ENCODE data around the gene PLPP3.

The PLPP3 gene

GRCh38 chr1:56573311-56573710, 6.1 kb downstream of the PLPP3 start:
- no peak for DNase-seq (ENCODE audit: insufficient read length)
- TF ChIP-seq POLR2A (IDR thresholded peaks at IDR 0.05; ENCODE audit: low read depth, low read length) (no peak), POLR2AphosphoS5 (IDR thresholded peaks at IDR 0.05; ENCODE audit: low read depth, low read length) (no peak), TAF1 (IDR thresholded peaks at IDR 0.05; ENCODE audit: borderline replicate concordance, low read depth, low read length) (no peak)
- no peak for FAIRE-seq

DNA sequence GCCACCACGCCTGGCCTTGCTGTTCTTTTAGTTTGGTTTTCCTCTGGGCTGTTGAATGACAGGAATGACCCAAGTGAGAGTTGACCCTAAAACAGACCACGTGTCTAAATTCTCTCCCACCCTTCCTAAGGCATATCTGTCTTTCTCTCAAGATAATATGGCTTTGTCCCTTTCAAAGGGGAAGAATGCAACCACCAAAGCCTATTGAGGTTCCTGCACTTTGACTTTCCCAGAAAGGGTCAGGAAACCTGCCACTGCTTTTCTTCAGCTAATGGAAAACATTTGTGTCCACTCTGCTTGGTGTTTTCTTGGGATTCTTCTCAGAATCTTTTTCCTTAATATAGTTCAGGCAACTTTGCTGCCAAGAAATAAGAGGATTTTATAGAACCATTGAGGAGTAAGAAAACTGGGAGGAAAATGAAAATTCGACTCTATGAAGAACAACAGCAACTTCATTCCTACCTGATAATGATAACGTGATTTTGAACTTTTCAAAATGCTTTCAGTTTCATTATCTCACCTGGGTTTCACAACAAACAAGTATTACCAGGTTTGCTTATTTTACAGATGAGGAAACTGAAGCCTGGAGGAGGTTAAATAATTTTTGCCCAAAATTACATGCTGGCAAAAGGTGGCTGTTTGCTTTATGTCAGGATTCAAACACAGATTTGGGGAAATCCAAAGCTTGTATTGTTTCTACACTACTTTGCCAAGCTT, 6.9 kb downstream of the PLPP3 start:
- no peak for DNase-seq (ENCODE audit: insufficient read length)
- TF ChIP-seq POLR2AphosphoS5 (IDR thresholded peaks at IDR 0.05; ENCODE audit: low read depth, low read length) (no peak), TAF1 (IDR thresholded peaks at IDR 0.05; ENCODE audit: borderline replicate concordance, low read depth, low read length) (no peak), POLR2A (IDR thresholded peaks at IDR 0.05; ENCODE audit: low read depth, low read length) (no peak)
- no peak for FAIRE-seq

DNA sequence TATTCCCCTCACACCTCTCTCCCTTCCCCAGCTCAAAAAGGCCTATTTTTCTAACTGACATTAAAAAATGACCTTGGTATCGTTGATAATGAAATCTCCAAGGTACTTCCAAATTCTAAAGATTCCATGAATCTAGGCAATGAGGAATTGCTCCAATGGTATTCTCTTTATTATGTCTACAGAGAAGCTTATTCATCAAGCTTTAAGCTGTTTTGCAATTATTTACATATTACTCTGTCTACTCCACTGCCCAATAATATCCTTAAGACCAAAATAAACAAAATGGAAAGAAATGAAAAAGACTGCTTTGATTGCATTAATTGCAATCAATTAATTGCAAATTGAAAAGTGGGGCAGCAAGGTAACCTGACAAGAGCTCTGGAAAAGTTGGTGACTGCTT, 7.9 kb downstream of the PLPP3 start:
- DNase-seq (ENCODE audit: insufficient read length), result no peak
- no peak for FAIRE-seq
- TF ChIP-seq TAF1 (IDR thresholded peaks at IDR 0.05; ENCODE audit: borderline replicate concordance, low read depth, low read length) (no peak), POLR2AphosphoS5 (IDR thresholded peaks at IDR 0.05; ENCODE audit: low read depth, low read length) (no peak), POLR2A (IDR thresholded peaks at IDR 0.05; ENCODE audit: low read depth, low read length) (no peak)

DNA sequence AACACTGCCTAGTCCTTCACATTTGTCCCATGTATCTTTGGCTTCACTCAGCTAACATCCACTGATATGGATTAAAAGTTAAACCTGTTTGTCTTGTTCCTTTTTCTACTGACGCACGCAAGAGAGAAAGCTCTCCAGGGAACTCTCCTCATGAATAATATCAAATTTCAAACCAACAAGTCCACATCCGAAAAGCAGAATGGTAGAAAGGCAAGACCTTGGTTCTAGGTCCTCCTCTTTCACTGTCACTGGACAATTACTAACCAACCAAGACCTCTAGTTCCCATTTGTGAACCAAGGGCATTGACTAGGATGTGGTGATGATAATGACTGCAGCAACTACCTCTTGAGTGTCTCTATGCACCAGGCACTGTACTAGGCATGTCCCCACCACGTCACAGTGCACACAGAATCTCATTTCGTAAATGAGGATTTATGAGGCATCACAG, 8.4 kb downstream of the PLPP3 start:
- TF ChIP-seq TAF1 (IDR thresholded peaks at IDR 0.05; ENCODE audit: borderline replicate concordance, low read depth, low read length) (no peak), POLR2A (IDR thresholded peaks at IDR 0.05; ENCODE audit: low read depth, low read length) (no peak)
- no peak for DNase-seq (ENCODE audit: insufficient read length)
- FAIRE-seq, result no peak

DNA sequence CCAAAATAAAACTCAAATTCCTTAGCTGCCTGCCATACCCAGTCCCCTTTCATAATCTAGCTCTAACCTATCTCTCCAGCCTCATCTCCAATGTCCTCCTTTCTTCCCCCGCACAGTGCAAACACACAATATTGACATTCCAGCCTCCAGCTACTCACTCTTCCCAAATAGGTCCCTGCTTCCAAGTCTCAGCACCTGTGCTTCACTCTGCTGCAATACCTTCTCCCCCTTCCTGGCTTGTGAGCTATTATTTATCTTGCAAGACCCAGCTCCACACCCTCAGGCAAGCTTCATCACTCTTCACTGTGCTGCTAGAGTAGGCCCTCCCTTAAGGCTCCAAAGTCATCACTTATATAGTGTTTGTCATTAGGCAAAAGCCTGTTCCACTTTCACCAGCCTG, 9.7 kb downstream of the PLPP3 start:
- TF ChIP-seq POLR2A (IDR thresholded peaks at IDR 0.05; ENCODE audit: low read depth, low read length) (no peak), TAF1 (IDR thresholded peaks at IDR 0.05; ENCODE audit: borderline replicate concordance, low read depth, low read length) (no peak), POLR2AphosphoS5 (IDR thresholded peaks at IDR 0.05; ENCODE audit: low read depth, low read length) (no peak)
- DNase-seq (ENCODE audit: insufficient read length), result no peak
- no peak for FAIRE-seq

DNA sequence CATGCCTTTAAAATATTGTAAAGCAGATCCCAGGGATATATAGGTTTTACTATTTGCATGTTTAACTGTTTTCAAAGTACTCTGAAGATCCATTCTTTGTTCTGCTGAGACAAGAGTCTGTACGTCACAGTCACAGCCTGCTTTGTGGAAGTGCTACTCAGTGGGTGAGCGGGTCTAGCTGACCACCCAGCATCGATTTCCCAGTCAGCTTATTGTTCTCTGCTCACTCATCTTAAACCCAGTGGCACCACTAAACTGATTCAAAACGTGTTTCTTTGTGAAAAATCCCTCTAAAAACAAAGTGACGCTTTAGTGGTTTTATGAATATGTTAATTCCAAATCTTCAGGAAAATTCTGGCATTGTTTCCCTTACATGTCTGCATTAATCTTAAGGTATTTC, 12.4 kb downstream of the PLPP3 start:
- TF ChIP-seq POLR2AphosphoS5 (IDR thresholded peaks at IDR 0.05; ENCODE audit: low read depth, low read length) (no peak), TAF1 (IDR thresholded peaks at IDR 0.05; ENCODE audit: borderline replicate concordance, low read depth, low read length) (no peak), POLR2A (IDR thresholded peaks at IDR 0.05; ENCODE audit: low read depth, low read length) (no peak)
- no peak for FAIRE-seq
- no peak for DNase-seq (ENCODE audit: insufficient read length)

DNA sequence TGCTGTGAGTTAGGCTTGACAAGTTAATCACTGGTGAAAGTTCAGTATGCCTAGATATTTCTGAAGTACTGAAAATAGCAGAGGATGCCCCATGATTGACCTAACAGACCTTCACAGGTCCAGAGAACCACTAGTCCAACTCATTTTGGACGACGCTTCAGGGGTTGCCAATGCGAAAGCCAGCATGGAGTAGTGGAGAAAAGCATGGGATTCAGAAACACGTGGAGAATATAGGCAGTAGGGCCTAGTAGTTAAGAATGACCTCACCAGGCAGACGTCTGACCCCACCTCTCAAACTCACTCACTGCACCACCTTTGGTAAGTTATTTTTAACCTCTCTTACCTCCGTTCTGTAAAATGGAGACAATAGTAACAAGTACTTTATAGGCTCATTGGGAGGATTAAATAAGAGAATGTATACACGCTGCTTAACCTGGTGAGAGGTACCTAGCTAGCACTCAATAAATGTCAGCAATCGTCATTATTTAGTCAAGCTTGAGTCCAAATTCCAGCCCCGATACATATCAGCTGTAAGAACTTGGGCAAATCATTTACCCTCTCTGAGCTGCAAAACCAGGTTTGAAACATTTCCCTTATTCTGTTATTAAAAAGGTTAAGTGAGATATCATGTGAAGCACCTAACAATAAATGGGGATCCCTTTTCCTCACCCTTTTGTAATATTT, 13.2 kb downstream of the PLPP3 start:
- TF ChIP-seq POLR2A (IDR thresholded peaks at IDR 0.05; ENCODE audit: low read depth, low read length) (no peak), POLR2AphosphoS5 (IDR thresholded peaks at IDR 0.05; ENCODE audit: low read depth, low read length) (no peak), TAF1 (IDR thresholded peaks at IDR 0.05; ENCODE audit: borderline replicate concordance, low read depth, low read length) (no peak)
- DNase-seq (ENCODE audit: insufficient read length) (no peak), FAIRE-seq (no peak)

DNA sequence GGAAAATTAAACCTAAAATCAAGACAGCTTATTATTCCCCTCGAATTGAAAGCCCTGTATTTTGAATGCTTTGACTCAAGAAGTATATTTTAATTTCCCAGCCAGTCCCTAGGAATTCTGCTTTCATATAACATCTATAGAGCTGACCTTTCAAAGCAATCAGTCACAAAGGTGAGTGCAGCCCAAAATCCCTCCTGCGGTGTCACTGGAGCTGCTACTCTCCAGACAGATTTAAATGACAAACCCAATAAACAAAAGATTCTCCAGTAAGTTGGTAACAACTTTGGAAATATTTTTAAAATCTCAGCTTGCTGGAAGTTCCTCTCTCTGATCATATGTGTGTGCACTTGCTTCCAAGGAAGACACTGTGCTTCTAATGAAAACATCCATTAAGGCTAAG, 14.7 kb downstream of the PLPP3 start:
- no peak for DNase-seq (ENCODE audit: insufficient read length)
- FAIRE-seq, result no peak
- TF ChIP-seq POLR2AphosphoS5 (IDR thresholded peaks at IDR 0.05; ENCODE audit: low read depth, low read length), result no peak
- TF ChIP-seq POLR2A (IDR thresholded peaks at IDR 0.05; ENCODE audit: low read depth, low read length), result no peak
- no peak for TF ChIP-seq TAF1 (IDR thresholded peaks at IDR 0.05; ENCODE audit: borderline replicate concordance, low read depth, low read length)

GRCh38 chr1:56563568-56563967, 15.8 kb downstream of the PLPP3 start:
- FAIRE-seq (no peak), DNase-seq (ENCODE audit: insufficient read length) (no peak)
- no peak for TF ChIP-seq TAF1 (IDR thresholded peaks at IDR 0.05; ENCODE audit: borderline replicate concordance, low read depth, low read length)
- TF ChIP-seq POLR2AphosphoS5 (IDR thresholded peaks at IDR 0.05; ENCODE audit: low read depth, low read length), result no peak
- no peak for TF ChIP-seq POLR2A (IDR thresholded peaks at IDR 0.05; ENCODE audit: low read depth, low read length)

DNA sequence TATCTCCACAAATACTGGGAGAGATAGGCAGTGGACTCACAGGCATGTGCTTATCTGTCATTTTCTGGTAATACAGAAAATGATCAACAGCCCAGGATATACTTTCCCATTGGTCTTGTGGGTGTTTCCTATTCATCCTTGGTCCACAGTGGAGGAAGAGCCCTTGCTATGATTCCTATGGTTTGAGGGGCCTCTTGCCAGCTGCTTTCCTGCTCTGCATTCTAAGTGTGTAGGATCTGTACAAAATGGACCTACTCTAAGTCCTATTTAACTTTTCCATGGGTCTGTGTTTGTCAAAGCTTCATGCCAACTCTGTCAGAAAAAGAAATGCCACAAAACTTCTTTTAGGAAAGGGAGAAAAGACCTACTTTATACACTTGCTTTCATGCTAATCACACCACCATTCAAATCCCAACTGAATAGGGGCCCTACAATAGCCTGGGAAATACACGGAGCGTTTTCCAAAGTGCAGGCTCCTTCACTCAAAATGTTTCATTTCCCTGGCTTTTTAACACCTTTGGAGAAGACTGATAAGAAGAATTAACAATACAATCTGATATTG, 16.4 kb downstream of the PLPP3 start:
- no peak for FAIRE-seq
- no peak for TF ChIP-seq TAF1 (IDR thresholded peaks at IDR 0.05; ENCODE audit: borderline replicate concordance, low read depth, low read length)
- no peak for TF ChIP-seq POLR2A (IDR thresholded peaks at IDR 0.05; ENCODE audit: low read depth, low read length)
- no peak for TF ChIP-seq POLR2AphosphoS5 (IDR thresholded peaks at IDR 0.05; ENCODE audit: low read depth, low read length)

DNA sequence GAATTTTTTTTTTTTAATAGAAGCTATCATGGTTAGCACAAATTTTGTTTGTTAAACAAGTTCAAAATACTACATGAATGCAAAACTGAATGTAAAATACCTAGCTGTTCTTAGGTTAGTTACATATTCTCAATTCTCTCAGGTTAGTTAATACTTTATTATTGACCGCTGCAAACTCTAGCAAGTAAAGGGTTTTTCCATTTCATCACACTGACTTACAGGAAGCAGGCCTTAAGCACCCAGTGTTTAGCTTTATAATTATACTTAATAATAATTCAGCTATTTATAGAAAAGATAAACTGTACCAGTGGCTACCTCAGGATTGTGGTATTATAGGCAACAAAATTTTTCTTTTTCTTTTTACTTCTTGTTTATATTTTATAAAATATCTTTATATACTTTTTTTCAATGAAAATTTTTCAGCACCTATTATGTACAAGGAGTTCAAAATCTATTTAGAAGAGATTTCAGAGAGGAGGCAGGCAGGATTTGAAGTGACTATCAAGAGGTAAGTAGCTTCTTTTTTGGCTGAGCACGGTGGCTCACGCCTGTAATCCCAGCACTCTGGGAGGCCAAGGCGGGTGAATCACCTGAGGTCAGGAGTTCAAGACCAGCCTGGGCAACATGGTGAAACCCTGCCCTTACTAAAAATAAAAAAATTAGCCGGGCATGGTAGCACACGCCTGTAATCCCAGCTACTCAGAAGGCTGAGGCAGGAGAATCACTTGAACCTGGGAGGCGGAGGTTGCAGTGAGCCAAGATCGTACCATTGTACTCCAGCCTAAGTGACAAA, 17.9 kb downstream of the PLPP3 start:
- no peak for DNase-seq (ENCODE audit: insufficient read length)
- TF ChIP-seq TAF1 (IDR thresholded peaks at IDR 0.05; ENCODE audit: borderline replicate concordance, low read depth, low read length), result no peak
- no peak for TF ChIP-seq POLR2A (IDR thresholded peaks at IDR 0.05; ENCODE audit: low read depth, low read length)
- no peak for TF ChIP-seq POLR2AphosphoS5 (IDR thresholded peaks at IDR 0.05; ENCODE audit: low read depth, low read length)
- FAIRE-seq, result no peak

More for the DNA sequence above, 16.4 kb downstream of the PLPP3 start:
- no peak for DNase-seq (ENCODE audit: insufficient read length)

All from GM12892 (cell line).